Measurements from ENCODE around the gene ZEB1. TPM values are rescaled to one million over a fixed set of nuclear protein-coding genes. Genes with fewer than 3 reads are reported as not detected.

ZEB1 gene
- total RNA-seq, 1 experiment from 2014 or later = 10.3 TPM

- intact Hi-C loops (cut with micrococcal nuclease; ENCODE audit: unreplicated experiment) = loop anchor here (1.0 to 5.0 kb wide), 3 partner anchors 146 to 683 kb away; partner anchors contain the start of gene ZNF438
- no peaks in the 10 kb centered on the region for H3K4me1 Mint-ChIP-seq (ENCODE audit: low read depth, unreplicated experiment)
- H3K4me3 Mint-ChIP-seq (ENCODE audit: low read depth, unreplicated experiment) = no peak overlapping the region
- no TSS peak for BruUV-seq (replicated peaks)
- no peak overlapping the region for H3K27ac Mint-ChIP-seq (ENCODE audit: unreplicated experiment)
- H3K36me3 Mint-ChIP-seq (ENCODE audit: insufficient read depth, unreplicated experiment) = no peaks in the 10 kb centered on the region
- H3K27me3 Mint-ChIP-seq (ENCODE audit: unreplicated experiment) = no peaks in the 10 kb centered on the region
- no peak for DNase-seq
- CTCF ChIA-PET = interaction anchor here (0.5 to 1.2 kb wide), 9 partner anchors 23 to 1120 kb away, joined by 3 to 8 read pairs (median 3); partner anchors contain the start of genes MTPAP and ZNF438
- TF ChIP-seq CTCF (IDR thresholded peaks at IDR 0.05; ENCODE audit: unreplicated experiment) = no peak
- no peaks in the 10 kb centered on the region for H3K9me3 Mint-ChIP-seq (ENCODE audit: low read depth, unreplicated experiment)
Measured at GRCh38 chr10:31468536-31468859, 149.5 kb downstream of the ZEB1 start.

- no peak for TF ChIP-seq CTCF (IDR thresholded peaks at IDR 0.05; ENCODE audit: unreplicated experiment)
- CTCF ChIA-PET = no interaction called here
- Mint-ChIP-seq H3K4me3 (ENCODE audit: low read depth, unreplicated experiment) (no peak overlapping the region), H3K4me1 (ENCODE audit: low read depth, unreplicated experiment) (no peaks in the 10 kb centered on the region), H3K27me3 (ENCODE audit: unreplicated experiment) (no peaks in the 10 kb centered on the region), H3K36me3 (ENCODE audit: insufficient read depth, unreplicated experiment) (no peaks in the 10 kb centered on the region), H3K9me3 (ENCODE audit: low read depth, unreplicated experiment) (peaks cover 4% of the 10 kb centered on the region), H3K27ac (ENCODE audit: unreplicated experiment) (no peak overlapping the region)
- intact Hi-C loops (cut with micrococcal nuclease; ENCODE audit: unreplicated experiment) = no loop called here
- DNase-seq = no peak
- no TSS peak for BruUV-seq (replicated peaks)
Measured at GRCh38 chr10:31475519-31475918, 156.5 kb downstream of the ZEB1 start.

- Mint-ChIP-seq H3K4me1 (ENCODE audit: low read depth, unreplicated experiment) (no peaks in the 10 kb centered on the region), H3K27ac (ENCODE audit: unreplicated experiment) (no peak overlapping the region), H3K36me3 (ENCODE audit: insufficient read depth, unreplicated experiment) (no peaks in the 10 kb centered on the region), H3K9me3 (ENCODE audit: low read depth, unreplicated experiment) (peaks cover 4% of the 10 kb centered on the region), H3K4me3 (ENCODE audit: low read depth, unreplicated experiment) (no peak overlapping the region), H3K27me3 (ENCODE audit: unreplicated experiment) (no peaks in the 10 kb centered on the region)
- intact Hi-C loops (cut with micrococcal nuclease; ENCODE audit: unreplicated experiment) = no loop called here
- TF ChIP-seq CTCF (IDR thresholded peaks at IDR 0.05; ENCODE audit: unreplicated experiment) = no peak
- no TSS peak for BruUV-seq (replicated peaks)
- no peak for DNase-seq
- CTCF ChIA-PET = no interaction called here
Measured at GRCh38 chr10:31476088-31476487, 157.1 kb downstream of the ZEB1 start.

GRCh38 chr10:31477584-31477983, 158.6 kb downstream of the ZEB1 start:
- no peak for DNase-seq
- intact Hi-C loops (cut with micrococcal nuclease; ENCODE audit: unreplicated experiment) = no loop called here
- Mint-ChIP-seq H3K27me3 (ENCODE audit: unreplicated experiment) (no peaks in the 10 kb centered on the region), H3K9me3 (ENCODE audit: low read depth, unreplicated experiment) (peaks cover 4% of the 10 kb centered on the region), H3K36me3 (ENCODE audit: insufficient read depth, unreplicated experiment) (no peaks in the 10 kb centered on the region), H3K4me1 (ENCODE audit: low read depth, unreplicated experiment) (no peaks in the 10 kb centered on the region), H3K27ac (ENCODE audit: unreplicated experiment) (no peak overlapping the region), H3K4me3 (ENCODE audit: low read depth, unreplicated experiment) (no peak overlapping the region)
- CTCF ChIA-PET = no interaction called here
- no peak for TF ChIP-seq CTCF (IDR thresholded peaks at IDR 0.05; ENCODE audit: unreplicated experiment)
- no TSS peak for BruUV-seq (replicated peaks)

All from Calu3 (cell line).